ENCODE data around the gene OR10Z1. TPM values are rescaled to one million over a fixed set of nuclear protein-coding genes. Genes with fewer than 3 reads are reported as not detected.

OR10Z1 gene
- total and polyA plus RNA-seq, 12 donors: not detected

GRCh38 chr1:158570480-158570879, 34.6 kb upstream of the OR10Z1 start, which contains the start of gene OR6P1:
Gene OR6P1, minus strand, starts transcription at chr1:158570580. Its CDS starts 6,976 bp downstream, at chr1:158563604.
- no peak within 1 kb of the TSS for H3K4me3 ChIP-seq
- no peak within 1 kb of the TSS for H3K27ac ChIP-seq
- H3K36me3 ChIP-seq: no peaks in the 10 kb centered on the region
- intact Hi-C loops (cut with DNase I): no loop called here
- no peaks in the 10 kb centered on the region for H3K4me1 ChIP-seq
- no peaks in the 10 kb centered on the region for H3K27me3 ChIP-seq
- ATAC-seq: no peak
- TF ChIP-seq CTCF (IDR thresholded peaks at IDR 0.05): no peak
- DNase-seq: no peak
- no peaks in the 10 kb centered on the region for H3K9me3 ChIP-seq
- 75 to 81% methylated on average over 3 of the region's 3 CpGs for WGBS, 2 donors

- H3K4me1 ChIP-seq: no peaks in the 10 kb centered on the region
- 87 to 91% methylated on average over 1 of the region's 1 CpG for WGBS, 2 donors
- no peak for TF ChIP-seq CTCF (IDR thresholded peaks at IDR 0.05)
- H3K4me3 ChIP-seq: no peak overlapping the region
- no peak overlapping the region for H3K27ac ChIP-seq
- H3K36me3 ChIP-seq: no peaks in the 10 kb centered on the region
- H3K27me3 ChIP-seq: no peaks in the 10 kb centered on the region
- ATAC-seq (no peak), DNase-seq (no peak)
- intact Hi-C loops (cut with DNase I): no loop called here
- H3K9me3 ChIP-seq: no peaks in the 10 kb centered on the region
Observed at GRCh38 chr1:158572226-158572625, 32.8 kb upstream of the OR10Z1 start.

- DNase-seq: no peak
- Histone ChIP-seq H3K27me3 (no peaks in the 10 kb centered on the region), H3K4me1 (no peaks in the 10 kb centered on the region), H3K4me3 (no peak overlapping the region), H3K27ac (no peak overlapping the region), H3K9me3 (no peaks in the 10 kb centered on the region), H3K36me3 (no peaks in the 10 kb centered on the region)
- intact Hi-C loops (cut with DNase I): no loop called here
- 84 to 89% methylated on average over 3 of the region's 3 CpGs for WGBS, 2 donors
- ATAC-seq: no peak
- TF ChIP-seq CTCF (IDR thresholded peaks at IDR 0.05): no peak
Observed at GRCh38 chr1:158577561-158577960, 27.5 kb upstream of the OR10Z1 start.

- Histone ChIP-seq H3K27ac (no peak within 1 kb of the TSS), H3K4me3 (no peak within 1 kb of the TSS), H3K27me3 (no peaks in the 10 kb centered on the region), H3K9me3 (no peaks in the 10 kb centered on the region), H3K4me1 (no peaks in the 10 kb centered on the region), H3K36me3 (no peaks in the 10 kb centered on the region)
- intact Hi-C loops (cut with DNase I): no loop called here
- 79 to 83% methylated on average over 1 of the region's 1 CpG for WGBS, 2 donors
- DNase-seq (no peak), ATAC-seq (no peak)
- no peak for TF ChIP-seq CTCF (IDR thresholded peaks at IDR 0.05)
Observed at GRCh38 chr1:158579733-158580132, 25.3 kb upstream of the OR10Z1 start, which contains the start of gene OR10X1. Gene OR10X1, minus strand, starts transcription at chr1:158579899. Its CDS starts 0 bp downstream, at chr1:158579899.

All from heart right ventricle (tissue), 16 donors.